HG03378 (cell line): ENCODE data around the gene PDZRN3.

Source experiments
- ATAC-seq: cut with Tn5 transposase; IDR thresholded peaks from one replicate; pipeline ENCODE4 v1.9.1; 2021; ENCODE audit warnings: mild to moderate bottlenecking, moderate library complexity; ENCODE audit not compliant: unreplicated experiment

PDZRN3 gene

GRCh38 chr3:73353649-73354217 is 271.0 kb downstream of the PDZRN3 start:
- ATAC-seq: no peak

GRCh38 chr3:73352841-73353645 is 271.7 kb downstream of the PDZRN3 start:
- ATAC-seq: no peak

- ATAC-seq: no peak
These were observed 273.2 kb downstream of the PDZRN3 start for GRCh38 chr3:73351423-73352071.

- no peak for ATAC-seq
These were observed 273.7 kb downstream of the PDZRN3 start for GRCh38 chr3:73350996-73351395.

- no peak for ATAC-seq
These were observed 275.1 kb downstream of the PDZRN3 start for GRCh38 chr3:73349657-73350056.

- no peak for ATAC-seq
These were observed 282.7 kb downstream of the PDZRN3 start for GRCh38 chr3:73342077-73342476.

- ATAC-seq: no peak
These were observed 283.3 kb downstream of the PDZRN3 start for GRCh38 chr3:73341272-73341935.

GRCh38 chr3:73332558-73332957 is 292.2 kb downstream of the PDZRN3 start:
- no peak for ATAC-seq
